NCI-H1092 (cell line): ENCODE results near the gene PRPF6.
A peak's percentile ranks its signal among the peaks of the same experiment; 100 is the strongest.

ENCODE experiments used
- DNase-seq: peaks from one replicate; lab custom pipeline; 2025; lab: John Stamatoyannopoulos, UW

The PRPF6 gene

DNA sequence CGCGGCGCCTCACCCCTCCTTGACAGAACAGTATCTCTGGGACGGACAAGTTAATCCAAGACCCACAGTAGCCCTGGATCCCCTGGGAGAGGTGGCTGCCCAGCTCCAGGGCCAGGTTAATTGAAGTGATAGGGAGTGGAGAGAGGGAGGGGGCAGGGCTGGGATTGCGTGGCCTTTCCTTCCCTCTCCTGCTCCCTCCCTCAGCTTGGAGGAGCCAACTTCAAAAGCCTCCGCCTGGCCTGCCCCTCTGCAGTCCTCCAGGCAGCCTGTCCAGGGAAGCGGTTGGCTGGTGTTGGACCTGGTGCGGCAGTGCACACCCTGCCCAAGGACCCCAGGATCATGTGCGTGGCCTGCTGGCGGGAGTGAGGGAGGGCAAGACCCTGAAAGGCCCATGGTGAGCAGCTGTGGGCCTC is 55.0 kb downstream of the PRPF6 start, which contains the start of gene C20orf204:
C20orf204 (plus strand) TSS at position 250 of the 413 bp plus-strand sequence; CDS start at position 392, 142 bp downstream.
- no peak for DNase-seq

DNA sequence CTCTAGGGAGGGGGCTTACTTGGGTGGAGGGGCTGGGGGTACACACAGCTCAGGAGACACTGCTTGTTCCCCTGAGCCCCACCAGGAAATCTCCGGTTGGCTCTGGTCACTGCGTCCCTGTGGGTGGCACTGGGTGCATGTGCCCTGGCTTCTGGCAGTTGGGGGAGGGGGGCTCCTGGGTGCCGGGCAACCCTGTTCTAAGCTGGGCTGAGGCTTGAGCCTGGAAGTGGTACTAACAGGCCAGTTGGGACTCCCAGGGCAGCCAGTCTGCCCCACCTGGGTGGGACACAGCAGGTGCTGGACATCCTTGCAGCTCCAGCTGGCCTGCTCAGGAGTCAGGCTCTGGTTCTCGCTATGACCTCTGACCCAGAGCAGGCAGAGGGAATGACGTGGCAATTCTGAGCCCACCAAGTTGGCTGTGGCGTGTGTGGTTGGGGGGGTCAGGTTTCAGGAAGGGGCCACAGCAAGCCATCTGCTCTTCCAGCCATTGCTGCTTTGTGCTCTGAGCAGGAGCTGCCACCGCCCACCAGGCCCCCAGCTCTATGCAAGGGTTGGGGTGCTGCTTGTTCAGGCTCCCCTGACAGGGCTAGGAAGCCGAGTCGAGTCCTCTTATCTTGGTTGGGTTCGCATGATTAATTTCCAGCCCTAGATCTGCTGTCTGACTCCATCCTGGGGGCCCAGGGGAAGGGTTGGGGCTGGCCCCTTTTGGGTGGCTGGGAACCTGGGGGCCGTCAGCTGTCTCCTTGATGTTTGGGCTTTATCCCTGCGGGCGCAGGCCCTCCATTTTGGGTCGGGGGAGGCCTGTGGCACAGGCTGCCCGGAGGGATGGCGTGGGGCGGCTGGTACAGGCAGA is 55.6 kb downstream of the PRPF6 start:
- DNase-seq, result no peak

GRCh38 chr20:64037199-64037497 is 56.2 kb downstream of the PRPF6 start:
- no peak for DNase-seq

DNA sequence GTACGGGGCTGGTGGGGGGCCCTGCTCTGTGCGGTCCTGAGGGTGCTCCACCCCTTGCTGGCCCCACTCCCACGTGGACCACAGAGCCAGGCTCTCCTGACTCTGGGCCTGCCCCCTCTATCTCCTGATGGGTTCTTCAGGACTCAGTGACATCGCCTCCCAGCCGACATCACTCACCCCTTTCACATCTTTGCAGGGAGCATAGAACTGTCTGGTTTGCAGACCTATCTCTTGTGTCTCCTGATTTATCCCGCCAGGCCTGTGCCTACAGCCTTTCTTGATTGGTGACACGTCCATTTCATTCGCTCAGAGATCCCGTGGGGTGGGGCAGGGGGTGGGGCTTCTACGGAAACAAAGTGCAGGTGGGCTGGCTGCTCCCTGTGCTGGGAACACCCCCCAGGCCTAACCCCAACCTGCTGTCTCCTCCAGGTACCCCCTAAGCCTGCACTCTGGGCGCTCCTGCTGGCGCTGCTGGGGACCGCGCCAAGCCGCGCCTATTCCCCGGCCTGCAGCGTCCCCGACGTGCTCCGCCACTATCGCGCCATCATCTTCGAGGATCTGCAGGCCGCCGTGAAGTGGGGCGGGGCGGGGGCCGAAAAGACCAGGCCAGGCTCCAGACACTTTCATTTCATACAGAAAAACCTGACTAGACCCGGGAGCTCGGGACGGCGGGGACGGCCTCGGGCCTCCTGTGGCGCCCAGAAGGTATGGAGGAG is 56.7 kb downstream of the PRPF6 start:
- no peak for DNase-seq

- no peak for DNase-seq
Measured at GRCh38 chr20:64038224-64038564, 57.3 kb downstream of the PRPF6 start.

DNA sequence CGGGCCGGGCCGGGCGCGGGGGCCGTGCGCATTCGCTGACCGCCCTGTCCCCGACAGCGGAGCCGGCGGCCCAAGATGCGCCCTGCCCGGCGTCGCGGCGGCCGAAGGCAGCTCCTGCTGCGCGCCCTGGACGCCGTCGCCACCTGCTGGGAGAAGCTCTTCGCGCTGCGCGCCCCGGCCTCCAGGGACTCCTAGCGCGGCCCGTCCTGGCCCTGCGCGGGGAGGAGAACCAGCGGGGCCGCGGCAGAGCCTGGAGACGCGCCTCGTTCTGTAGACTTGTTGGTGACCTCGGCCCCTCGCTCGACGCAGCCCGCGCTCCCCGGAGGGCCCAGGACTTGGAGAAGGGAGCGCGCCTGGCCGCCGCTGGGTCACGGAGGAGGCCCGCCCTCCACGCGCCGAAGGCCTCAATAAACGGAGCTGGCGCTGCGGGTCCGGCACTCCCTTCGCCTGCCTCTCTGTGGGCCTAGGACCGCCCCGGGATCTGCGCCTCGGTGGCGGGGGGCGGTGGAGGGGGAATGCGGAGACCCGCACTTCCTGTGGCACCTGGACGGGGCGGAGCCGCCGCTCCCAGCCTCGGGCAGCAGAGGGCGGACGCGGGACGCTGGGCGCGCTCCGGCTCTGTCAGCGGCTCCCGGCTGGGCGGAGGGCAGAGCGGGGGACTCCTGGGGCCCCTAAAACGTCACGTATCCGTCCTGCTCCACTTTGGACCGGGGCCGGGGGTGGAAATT is 57.8 kb downstream of the PRPF6 start:
- DNase-seq, result peak; percentile 38

DNA sequence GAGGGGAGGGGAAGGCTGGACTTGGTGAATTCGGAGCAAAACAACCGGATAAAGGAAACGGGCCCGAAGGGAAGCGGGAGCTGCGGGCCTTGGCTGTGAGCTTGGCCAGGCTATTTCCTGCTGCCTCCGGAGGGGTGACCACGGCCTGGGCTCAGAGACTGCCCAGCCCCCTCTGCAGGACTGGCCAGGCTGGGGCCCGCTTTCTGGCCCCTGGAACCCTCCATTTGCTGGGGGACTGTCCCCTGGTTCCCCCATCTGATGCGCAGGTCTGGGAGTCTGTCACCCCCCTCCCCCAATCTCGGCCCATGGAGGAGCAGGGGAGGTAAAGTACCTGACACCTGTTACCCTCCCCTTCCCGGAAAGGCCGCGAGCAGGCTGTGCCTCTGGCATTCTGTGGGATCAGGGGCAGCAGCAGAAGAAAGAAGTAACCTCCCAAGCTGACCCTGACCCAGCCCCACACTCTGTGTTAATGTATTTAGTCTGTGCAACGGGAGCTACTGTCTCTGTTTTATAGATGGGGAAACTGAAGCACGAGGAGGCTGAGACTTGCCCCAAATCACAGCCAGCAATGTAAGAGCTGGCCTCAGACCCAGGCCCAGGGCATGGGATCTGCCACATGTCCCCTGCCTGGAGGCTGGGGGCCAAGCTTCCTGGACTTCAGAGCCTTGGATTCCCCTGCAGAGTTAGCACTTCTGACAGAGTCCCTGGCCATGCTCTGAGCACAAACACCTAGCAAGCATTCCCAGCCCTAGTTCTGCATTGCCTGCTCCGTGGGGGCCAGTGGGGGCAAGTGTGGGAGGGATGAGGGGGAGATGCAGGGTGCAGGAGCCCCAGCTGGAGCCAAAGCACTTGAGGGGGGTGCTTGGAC is 58.6 kb downstream of the PRPF6 start:
- DNase-seq, result no peak

- no peak for DNase-seq
Measured at GRCh38 chr20:64040231-64041039, 59.5 kb downstream of the PRPF6 start.

- DNase-seq, result no peak
Measured at GRCh38 chr20:64041040-64041780, 60.3 kb downstream of the PRPF6 start.

- no peak for DNase-seq
Measured at GRCh38 chr20:64041781-64042053, 60.8 kb downstream of the PRPF6 start.

DNA sequence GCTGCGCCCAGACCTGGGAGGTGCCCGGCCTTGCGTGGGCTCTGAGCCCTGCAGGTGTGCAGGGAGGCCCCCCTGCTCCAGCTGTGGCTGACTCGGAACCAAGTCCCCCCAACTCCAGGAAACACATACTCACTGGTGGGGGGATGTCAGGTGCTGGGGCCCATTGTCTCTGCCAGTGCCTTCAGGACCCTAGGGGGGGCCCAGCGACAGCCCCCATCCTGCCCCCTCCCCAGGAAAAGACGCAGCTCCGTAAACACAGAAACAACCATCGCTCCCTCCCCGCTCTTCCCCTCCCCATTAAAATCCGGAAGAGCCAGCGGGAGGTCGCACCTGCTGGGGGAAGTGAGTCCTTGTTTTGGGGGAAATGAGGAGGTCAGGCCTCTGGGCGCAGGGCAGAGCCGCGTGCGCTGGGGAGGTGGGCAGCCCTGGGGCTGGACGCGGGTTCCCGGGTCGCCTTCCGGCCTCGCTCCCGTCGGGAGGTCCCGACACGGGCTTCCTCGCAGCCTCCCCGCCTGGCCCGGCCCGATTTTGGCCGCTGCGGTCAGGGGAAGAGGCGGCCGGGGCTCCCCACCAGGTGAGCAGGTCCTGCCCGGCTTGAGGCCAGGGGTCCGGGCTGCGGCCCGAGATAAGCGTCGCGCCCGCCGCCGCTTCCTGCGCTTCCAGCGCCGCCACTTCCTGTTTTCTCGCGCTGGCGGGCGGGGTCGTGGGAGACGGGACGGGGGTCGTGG is 61.3 kb downstream of the PRPF6 start:
- no peak for DNase-seq

DNA sequence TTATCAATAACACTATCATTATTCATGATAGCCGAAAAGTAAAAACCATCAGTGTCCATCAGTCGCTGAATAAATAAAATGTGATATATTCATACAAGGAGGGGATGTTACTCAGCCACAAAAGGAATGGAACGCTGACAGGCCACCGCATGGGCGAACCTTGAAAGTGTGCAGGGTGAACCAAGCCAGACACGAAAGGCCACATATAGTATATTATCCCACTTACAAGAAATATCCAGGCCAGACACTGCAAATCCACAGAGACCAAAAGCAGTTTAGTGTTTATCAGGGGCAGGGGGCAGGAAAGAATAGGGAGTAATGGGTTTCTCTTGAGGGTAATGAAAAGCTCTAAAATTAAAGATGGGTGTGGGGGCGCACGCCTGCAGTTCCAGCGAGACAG is 62.8 kb downstream of the PRPF6 start:
- DNase-seq, result no peak

DNA sequence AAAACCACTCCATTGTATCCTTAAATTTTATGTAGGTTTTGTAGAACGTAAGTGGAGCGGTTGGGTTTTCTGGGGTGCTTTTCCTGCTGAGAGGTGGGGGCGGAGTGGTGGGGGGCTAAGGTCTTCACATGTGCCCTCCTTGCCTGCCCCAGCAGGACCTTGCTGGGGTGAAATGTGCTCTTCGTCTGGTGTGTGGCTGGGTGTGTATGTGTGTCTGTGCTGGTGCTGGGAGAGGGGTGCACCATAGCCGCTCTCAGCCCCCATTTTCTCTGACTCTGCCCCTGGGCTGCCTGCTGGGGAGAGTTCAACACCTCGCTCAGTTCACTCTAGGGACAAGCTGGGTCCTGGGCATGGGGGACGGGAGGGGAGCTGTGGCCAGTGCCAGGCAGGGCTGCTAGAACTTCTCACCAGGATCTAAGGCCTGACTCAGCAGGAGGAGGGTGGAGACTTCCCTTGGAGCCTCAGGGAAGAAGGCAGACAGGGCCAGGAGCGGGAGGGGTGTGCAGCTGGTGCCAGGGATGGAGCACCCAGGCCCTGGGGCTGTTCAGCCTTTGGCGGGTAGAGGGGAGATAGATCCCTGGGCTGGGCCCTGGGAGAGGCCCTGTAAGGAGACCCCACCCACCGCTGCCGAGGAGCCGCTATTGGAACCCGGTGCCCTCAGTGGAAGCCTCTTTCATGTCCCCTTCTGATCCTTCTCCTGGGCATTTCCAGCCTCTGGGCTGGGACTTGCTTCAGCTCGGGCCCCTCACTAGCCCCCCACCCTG is 63.7 kb downstream of the PRPF6 start:
- DNase-seq, result no peak

- DNase-seq, result no peak
Measured at GRCh38 chr20:64045346-64046011, 64.5 kb downstream of the PRPF6 start.

DNA sequence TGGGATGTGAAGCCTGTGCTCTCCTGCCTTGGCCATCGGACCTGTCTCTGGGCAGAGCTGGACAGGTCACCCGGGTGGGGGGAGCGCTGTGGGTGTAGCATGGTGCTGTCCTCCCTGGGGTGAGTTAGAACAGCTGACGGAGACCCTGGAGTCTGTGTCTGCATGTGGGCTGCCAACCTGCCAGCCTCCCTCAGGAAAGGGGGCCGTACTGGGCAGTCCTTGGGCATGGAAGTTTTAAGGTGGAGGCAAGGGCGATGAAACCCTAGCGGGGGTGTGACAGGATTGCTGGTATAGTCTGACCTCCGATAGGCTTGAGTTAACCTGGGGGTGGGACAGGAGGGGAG is 66.1 kb downstream of the PRPF6 start:
- DNase-seq, result no peak

DNA sequence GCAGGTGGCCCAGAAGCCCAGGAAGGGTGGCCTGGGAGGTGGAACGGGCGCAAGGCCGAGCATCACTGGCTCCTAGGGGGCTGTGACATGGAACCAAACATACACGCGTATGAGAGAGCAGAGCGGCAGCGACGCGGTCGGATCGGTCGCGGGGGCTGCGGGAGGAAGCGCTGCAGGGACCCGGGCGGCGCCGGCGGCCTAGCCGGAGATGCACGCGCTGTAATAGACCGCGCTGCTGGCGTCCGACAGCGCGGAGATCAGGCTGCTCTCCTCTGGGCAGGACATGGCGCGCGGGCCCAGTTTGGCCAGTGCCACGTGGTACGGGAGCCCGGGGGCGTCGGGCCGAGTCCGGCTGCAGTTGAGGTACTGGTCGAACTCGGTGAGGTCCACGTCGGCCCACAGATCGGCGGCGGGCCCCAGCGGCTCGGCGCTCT is 67.1 kb downstream of the PRPF6 start:
- DNase-seq, result no peak

- DNase-seq, result no peak
Measured at GRCh38 chr20:64048402-64049044, 67.6 kb downstream of the PRPF6 start.
